GM12878 (cell line): ENCODE measurements around the gene FMNL2. TPM values are rescaled to one million over a fixed set of nuclear protein-coding genes. Genes with fewer than 3 reads are reported as not detected.

Experiments used
- ATAC-seq: fragments of 200-7000 bp; cut with Tn5 transposase; 3 replicates; pipeline ENCODE4 v1.9.1; 2020; ENCODE audit warnings: mild to moderate bottlenecking, moderate library complexity
- BruUV-seq: library from RNA; stranded (reverse); fragments of 400-500 nt; replicated peaks from 2 replicates; lab custom pipeline; 2021; lab: Mats Ljungman, UMichigan
- CTCF ChIA-PET: fragments of 300-600 bp; sonication (Branson Sonifier 250); formaldehyde crosslinking; extraction: SDS; loops from one replicate; lab custom pipeline; 2021; ENCODE audit warnings: inconsistent platforms; lab: Yijun Ruan, JAX
- POLR2A ChIA-PET: fragments of 350-600 bp; formaldehyde crosslinking; extraction: SDS; loops from one replicate; lab custom pipeline; 2021; ENCODE audit warnings: inconsistent platforms; lab: Charles Lee
- RAD21 ChIA-PET: fragments of 300-600 bp; sonication (Branson Sonifier 250); formaldehyde crosslinking; loops from one replicate; lab custom pipeline; 2023; ENCODE audit warnings: antibody characterized with exemption; ENCODE audit not compliant: unreplicated experiment; lab: Charles Lee
- SMC1A ChIA-PET: fragments of 300-600 bp; sonication (Branson Sonifier 250); formaldehyde crosslinking; loops from one replicate; lab custom pipeline; 2023; ENCODE audit not compliant: unreplicated experiment, uncharacterized antibody; lab: Charles Lee
- DNase-seq: peaks from one replicate; pipeline ENCODE4 v3.0.0-alpha.2; 2011; ENCODE audit warnings: low read depth, low spot score
- FAIRE-seq: peaks from 3 replicates; lab custom pipeline; 2011; peaks lifted over from hg19 to GRCh38; lab: Jason Lieb, UNC
- H2AFZ ChIP-seq: 2 replicates; pipeline ENCODE4 v1.6.0; 2011; ENCODE audit warnings: low read depth, low read length, control low read depth; ENCODE audit not compliant: control insufficient read depth
- H3K27ac ChIP-seq: 2 replicates; pipeline ENCODE4 v1.5.1; 2011; ENCODE audit warnings: control low read depth; ENCODE audit not compliant: control insufficient read depth, insufficient read depth
- H3K27me3 ChIP-seq, 2 experiments: replicated peaks in 1 of 2; 2 replicates each; pipeline versions ENCODE4 v1.6.0 to v1.6.1; 2011; ENCODE audit warnings: low read length in 1 of 2; ENCODE audit not compliant: control insufficient read depth in 2 of 2, insufficient read depth in 2 of 2
- H3K36me3 ChIP-seq, 2 experiments: 2 replicates each; pipeline ENCODE4 v1.5.1; 2011; ENCODE audit warnings: low read length in 1 of 2; ENCODE audit not compliant: control insufficient read depth in 2 of 2, insufficient read depth in 2 of 2
- H3K4me1 ChIP-seq: 2 replicates; pipeline ENCODE4 v1.6.1; 2011; ENCODE audit warnings: mild to moderate bottlenecking, low read length, moderate library complexity, mixed read lengths; ENCODE audit not compliant: control insufficient read depth, insufficient read depth
- H3K4me2 ChIP-seq: 2 replicates; pipeline ENCODE4 v1.6.0; 2011; ENCODE audit warnings: control low read depth; ENCODE audit not compliant: control insufficient read depth, insufficient read depth
- H3K4me3 ChIP-seq: fragments of 200-600 bp; sonication (generic); 2 replicates; pipeline ENCODE4 v1.5.1; 2016
- H3K79me2 ChIP-seq: 2 replicates; pipeline ENCODE4 v1.6.0; 2011; ENCODE audit warnings: low read length; ENCODE audit not compliant: control insufficient read depth, insufficient read depth
- H3K9ac ChIP-seq: 2 replicates; pipeline ENCODE4 v1.8.0; 2011; ENCODE audit warnings: low read length, control low read depth, mixed read lengths; ENCODE audit not compliant: control insufficient read depth, insufficient read depth
- H3K9me3 ChIP-seq: replicated peaks from 3 replicates; pipeline ENCODE4 v1.5.1; 2011; ENCODE audit warnings: mild to moderate bottlenecking, low read length; ENCODE audit not compliant: control insufficient read depth, insufficient read depth
- H4K20me1 ChIP-seq: 2 replicates; pipeline ENCODE4 v1.6.0; 2011; ENCODE audit not compliant: control insufficient read depth, insufficient read depth
- CREM ChIP-seq: IDR thresholded peaks from 2 replicates; pipeline ENCODE4 v1.6.1; 2014; ENCODE audit warnings: antibody characterized with exemption, low read depth
- HCFC1 ChIP-seq: fragments of 150-350 bp; IDR thresholded peaks from 2 replicates; pipeline ENCODE4 v1.6.1; 2014; ENCODE audit warnings: low read length
- IKZF1 ChIP-seq: fragments of 450-650 bp; conservative IDR thresholded peaks from 2 replicates; pipeline ENCODE4 v1.6.1; 2017; ENCODE audit warnings: antibody characterized with exemption, mild to moderate bottlenecking
- NR2F1 ChIP-seq: fragments of 450-650 bp; conservative IDR thresholded peaks from 2 replicates; pipeline ENCODE4 v1.6.1; 2017; ENCODE audit warnings: mild to moderate bottlenecking
- PML ChIP-seq: IDR thresholded peaks from 2 replicates; pipeline ENCODE4 v1.6.1; 2012; ENCODE audit warnings: low read length, inconsistent platforms
- RBBP5 ChIP-seq: fragments of 200-600 bp; sonication (generic); conservative IDR thresholded peaks from 2 replicates; pipeline ENCODE4 v1.6.1; 2016
- RFX5 ChIP-seq: IDR thresholded peaks from 2 replicates; pipeline ENCODE4 v1.6.1; 2011; ENCODE audit warnings: low read depth, low read length, improper control_type of control experiment
- SIN3A ChIP-seq: IDR thresholded peaks from 2 replicates; pipeline ENCODE4 v1.6.1; 2012; ENCODE audit warnings: low read depth, low read length, improper control_type of control experiment
- SMARCA5 ChIP-seq: fragments of 450-650 bp; IDR thresholded peaks from 2 replicates; pipeline ENCODE4 v1.6.1; 2017; ENCODE audit warnings: mild to moderate bottlenecking
- SMC3 ChIP-seq: IDR thresholded peaks from 2 replicates; pipeline ENCODE4 v1.6.1; 2011; ENCODE audit warnings: low read length, improper control_type of control experiment, borderline replicate concordance
- SP1 ChIP-seq: IDR thresholded peaks from one replicate; pipeline ENCODE4 v1.6.1; 2011; ENCODE audit warnings: low read depth, low read length
- STAT3 ChIP-seq: IDR thresholded peaks from 2 replicates; pipeline ENCODE4 v1.6.1; 2011; ENCODE audit warnings: low read depth, low read length, improper control_type of control experiment
- USF2 ChIP-seq: IDR thresholded peaks from 2 replicates; pipeline ENCODE4 v1.6.1; 2011; ENCODE audit warnings: low read depth, low read length, improper control_type of control experiment, borderline replicate concordance
- ZBTB40 ChIP-seq: fragments of 450-650 bp; IDR thresholded peaks from 2 replicates; pipeline ENCODE4 v1.6.1; 2016; ENCODE audit warnings: mild to moderate bottlenecking, moderate library complexity, borderline replicate concordance
- ZNF207 ChIP-seq: fragments of 450-650 bp; IDR thresholded peaks from 2 replicates; pipeline ENCODE4 v1.6.1; 2014; ENCODE audit warnings: antibody characterized with exemption, mild to moderate bottlenecking, borderline replicate concordance
- WGBS: methylation state at CpG from one replicate; pipeline ENCODE4 v1.1.6; 2016; ENCODE audit warnings: low lambda C conversion rate; ENCODE audit not compliant: insufficient replicate concordance, insufficient coverage; ENCODE audit errors: missing lambda C conversion rate; 5-methylcytosine and 5-hydroxymethylcytosine counted together
- in situ Hi-C: fragments of 300-500 bp; cut with MboI; formaldehyde crosslinking; loops from 9 replicates; pipeline ENCODE4 v1.14.3; 2018; ENCODE audit warnings: mixed read lengths
- intact Hi-C: fragments of 100-400 bp; cut with micrococcal nuclease; formaldehyde crosslinking; loops from one replicate; pipeline ENCODE4 v1.14.2; 2022; ENCODE audit not compliant: unreplicated experiment
- polyA plus RNA-seq, 11 experiments: library from polyadenylated mRNA; depleted of rRNA in 4 of 11; unstranded in 6 of 11; stranded (reverse) in 5 of 11; fragments of >200 nt; fragmentation: Nextera tagmentation in 4 of 11; fragmentation: Illumina TruSeq in 1 of 11; extraction: Ambion mirVana in 4 of 11; extraction: Trizol in 1 of 11; gene quantifications; 1 replicate in 1 of 11; 2 replicates in 10 of 11; pipeline versions ENCODE4 v1.2.1 to v1.2.3, GENCODE V29; 2011 to 2016; ENCODE audit warnings: inconsistent platforms in 2 of 11, missing spikeins in 2 of 11, low read depth in 1 of 11
- total RNA-seq, 4 experiments: library from RNA; depleted of rRNA in 3 of 4; stranded (reverse); fragments of >200 nt in 3 of 4; fragmentation: Illumina TruSeq in 1 of 4; extraction: Trizol in 1 of 4; gene quantifications; 2 replicates each; pipeline versions ENCODE4 v1.2.1 to v1.2.3, GENCODE V29; 2013 to 2021

FMNL2 gene
- total and polyA plus RNA-seq, 10 of the 15 experiments (the other 5 are each of a cell fraction or from before 2014, with no cell fraction given), result 0.13 to 9.9 (median 0.35) TPM

GRCh38 chr2:152480821-152481399, 145.9 kb downstream of the FMNL2 start (continued):
- no peak for TF ChIP-seq USF2
- TF ChIP-seq PML, result no peak
- no peak for TF ChIP-seq ZBTB40
- TF ChIP-seq SP1, result no peak
- TF ChIP-seq HCFC1, result no peak
- TF ChIP-seq SMARCA5, result no peak

- ChIA-PET SMC1A (interaction anchor here (1.0 to 6.7 kb wide), 3 partner anchors 8 to 16 kb away, joined by 3 to 38 read pairs (median 9); no protein-coding TSS in a partner anchor), POLR2A (interaction anchor here (0.7 kb wide), 1 partner anchor 11 kb away, joined by 3 read pairs; no protein-coding TSS in a partner anchor), RAD21 (no interaction called here), CTCF (no interaction called here)
- ATAC-seq (no peak), FAIRE-seq (no peak), DNase-seq (no peak)
- Histone ChIP-seq H3K4me2 (no peak overlapping the region), H3K27me3 (no peaks in the 10 kb centered on the region), H3K36me3 (no peaks in the 10 kb centered on the region), H3K4me1 (no peaks in the 10 kb centered on the region), H3K9ac (no peak overlapping the region), H3K79me2 (no peaks in the 10 kb centered on the region), H3K4me3 (no peak overlapping the region), H3K27ac (no peak overlapping the region), H4K20me1 (no peaks in the 10 kb centered on the region), H2AFZ (no peak overlapping the region), H3K9me3 (no peaks in the 10 kb centered on the region)
- in situ Hi-C loops, result no loop called here
- intact Hi-C loops, result no loop called here
- WGBS, result 53% methylated on average over 5 of the region's 5 CpGs
- no TSS peak for BruUV-seq
- no peak for TF ChIP-seq ZBTB40
- no peak for TF ChIP-seq CREM
- no peak for TF ChIP-seq STAT3
- no peak for TF ChIP-seq RFX5
- TF ChIP-seq IKZF1, result no peak
- TF ChIP-seq SMC3, result no peak
- no peak for TF ChIP-seq ZNF207
- no peak for TF ChIP-seq NR2F1
- no peak for TF ChIP-seq RBBP5
- no peak for TF ChIP-seq SIN3A
These were observed 147.1 kb downstream of the FMNL2 start for GRCh38 chr2:152481881-152482583.
